Skeletal muscle cell (primary cell): ENCODE measurements around the gene GNAL.

Experiments
- DNase-seq: peaks from one replicate; pipeline ENCODE4 v3.0.0-alpha.2; 2010; ENCODE audit warnings: low read depth
- H3K4me3 ChIP-seq: 2 replicates; pipeline ENCODE4 v1.5.1; 2011; ENCODE audit warnings: low read depth, mild to moderate bottlenecking, control low read depth, low read length, moderate library complexity

Gene GNAL

DNA sequence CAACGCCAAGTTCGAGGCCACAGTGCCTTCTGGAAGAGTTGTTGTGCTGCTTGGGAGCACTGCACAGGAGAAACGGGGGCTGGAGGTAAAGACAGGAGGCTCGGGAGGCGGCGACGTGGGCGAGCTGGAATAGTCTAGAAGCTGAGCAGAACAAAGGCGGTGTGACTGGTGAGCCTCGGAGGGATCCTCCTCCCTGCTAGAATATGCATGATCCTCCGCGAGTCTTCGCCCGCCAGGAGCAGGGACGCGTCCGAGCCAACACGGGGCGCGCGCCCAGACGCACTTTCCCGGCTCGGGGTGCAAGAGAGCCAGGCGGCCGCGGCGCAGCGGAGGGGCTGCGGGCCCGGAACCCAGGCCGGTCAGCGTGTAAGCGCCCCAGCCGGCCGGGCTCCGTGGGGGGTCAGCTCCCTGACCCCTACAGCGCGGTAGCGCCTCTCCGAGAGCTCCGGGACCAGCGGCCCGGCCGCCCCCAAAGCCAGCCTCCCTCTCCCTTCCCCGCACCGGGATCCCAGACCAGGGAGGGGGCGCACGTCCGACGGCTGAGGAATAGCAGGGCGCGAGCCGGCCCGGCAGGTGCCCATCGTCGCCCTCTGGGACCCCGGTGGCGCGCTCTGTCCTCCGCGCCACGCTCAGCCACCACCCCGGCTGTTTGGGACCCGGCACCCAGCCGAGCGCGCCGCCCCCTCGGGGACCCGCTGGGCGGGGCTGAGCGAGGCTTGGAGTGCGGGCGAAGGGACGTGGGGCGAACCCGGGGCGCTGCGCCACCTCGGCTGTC, 62.5 kb downstream of the GNAL start:
- DNase-seq: no peak
- H3K4me3 ChIP-seq: no peak overlapping the region

DNA sequence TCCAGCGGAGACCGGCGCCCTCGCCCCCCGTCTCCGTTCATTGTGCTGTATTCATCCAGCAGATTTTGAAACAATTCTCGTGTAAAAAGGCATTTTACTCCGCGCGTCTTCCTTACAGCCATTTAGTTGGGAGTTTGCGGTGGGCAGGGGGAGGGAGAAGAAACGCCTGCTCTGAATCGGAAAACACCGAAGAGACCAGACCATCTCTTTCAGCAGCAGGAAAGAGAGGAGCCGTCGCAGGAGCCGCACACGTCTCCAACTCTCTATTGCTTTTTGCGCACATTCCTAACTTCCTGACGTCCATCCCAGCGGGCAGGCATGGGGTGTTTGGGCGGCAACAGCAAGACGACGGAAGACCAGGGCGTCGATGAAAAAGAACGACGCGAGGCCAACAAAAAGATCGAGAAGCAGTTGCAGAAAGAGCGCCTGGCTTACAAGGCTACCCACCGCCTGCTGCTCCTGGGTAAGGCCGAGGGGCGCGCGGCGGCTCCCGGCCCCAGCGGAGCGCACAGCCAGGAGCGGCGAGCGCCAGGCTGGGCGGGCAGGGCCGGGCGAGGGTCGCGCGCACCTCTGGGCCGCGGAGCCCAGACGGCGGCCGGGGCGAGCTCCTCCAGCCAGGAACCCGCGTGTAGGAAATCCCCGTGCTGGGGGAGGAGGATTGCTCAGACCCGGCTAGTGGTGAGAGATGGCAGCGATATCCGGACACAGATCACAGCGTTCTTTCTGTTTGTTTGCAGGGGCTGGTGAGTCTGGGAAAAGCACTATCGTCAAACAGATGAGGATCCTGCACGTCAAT, 63.2 kb downstream of the GNAL start:
- DNase-seq: peak; percentile 5
- peak overlapping the region; percentile 25 for H3K4me3 ChIP-seq

DNA sequence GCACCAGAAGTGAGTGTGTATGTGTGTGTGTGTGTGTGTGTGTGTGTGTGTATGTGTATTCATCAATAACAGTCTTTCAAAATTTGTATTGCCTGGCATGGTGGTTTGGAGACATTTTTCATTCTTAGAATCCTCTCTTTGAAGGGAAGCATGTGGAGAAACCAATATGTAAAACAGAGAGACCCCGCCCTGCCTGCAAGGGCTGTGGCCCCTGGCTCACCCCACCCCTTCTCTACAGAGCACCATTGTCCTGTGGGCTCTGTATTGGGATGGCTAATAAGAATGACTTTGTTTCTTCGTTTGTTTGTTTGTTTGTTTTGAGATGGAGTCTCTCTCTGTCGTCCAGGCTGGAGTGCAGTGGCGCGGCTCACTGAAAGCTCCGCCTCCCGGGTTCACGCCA, 65.9 kb downstream of the GNAL start:
- no peak overlapping the region for H3K4me3 ChIP-seq
- no peak for DNase-seq

DNA sequence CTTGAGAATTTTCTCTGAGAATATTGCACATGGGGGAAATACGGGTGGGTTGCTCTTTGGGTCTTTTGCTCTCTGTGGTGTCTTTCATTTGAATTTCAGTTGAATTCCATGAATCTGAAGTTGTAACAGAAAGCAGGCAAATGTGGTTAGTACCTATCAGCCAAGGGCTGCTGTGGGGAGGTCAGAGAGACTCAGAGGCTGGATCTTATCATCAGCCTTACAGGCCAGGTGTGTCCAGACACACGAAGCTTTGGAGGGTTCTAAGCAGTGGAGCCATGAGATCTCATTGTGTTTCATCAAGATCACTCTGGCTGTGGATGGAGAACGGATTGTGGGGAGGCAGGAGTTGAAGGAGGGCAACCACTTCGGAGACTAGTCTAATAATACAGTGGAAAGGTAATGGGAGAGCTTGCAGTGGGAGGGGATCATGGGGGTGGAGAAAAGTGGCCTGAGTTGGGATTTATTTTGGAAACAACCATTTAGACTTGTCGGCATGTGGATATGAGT, 68.1 kb downstream of the GNAL start:
- H3K4me3 ChIP-seq: no peak overlapping the region

DNA sequence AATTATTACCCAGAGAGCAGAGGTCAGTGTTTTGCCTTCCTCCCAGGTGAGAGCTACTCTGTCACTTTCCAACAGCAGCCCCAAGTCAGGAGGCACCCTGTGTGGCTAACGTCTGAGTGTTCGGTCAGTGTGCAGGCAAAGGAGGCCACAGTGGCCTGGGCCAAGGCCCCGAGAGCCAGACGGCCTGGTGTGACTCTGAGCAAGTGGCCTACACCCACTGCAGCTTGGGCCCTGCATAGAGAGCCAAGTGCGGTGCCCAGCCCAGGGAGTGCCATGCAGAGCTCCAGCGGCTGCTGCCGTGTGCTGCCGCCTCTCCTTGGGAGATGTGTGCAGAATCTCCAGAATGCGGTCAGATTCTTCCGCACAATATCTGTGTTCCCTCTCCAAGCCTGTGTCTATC, 70.4 kb downstream of the GNAL start:
- no peak overlapping the region for H3K4me3 ChIP-seq
- no peak for DNase-seq

More for the DNA sequence above, 68.1 kb downstream of the GNAL start:
- DNase-seq: no peak

DNA sequence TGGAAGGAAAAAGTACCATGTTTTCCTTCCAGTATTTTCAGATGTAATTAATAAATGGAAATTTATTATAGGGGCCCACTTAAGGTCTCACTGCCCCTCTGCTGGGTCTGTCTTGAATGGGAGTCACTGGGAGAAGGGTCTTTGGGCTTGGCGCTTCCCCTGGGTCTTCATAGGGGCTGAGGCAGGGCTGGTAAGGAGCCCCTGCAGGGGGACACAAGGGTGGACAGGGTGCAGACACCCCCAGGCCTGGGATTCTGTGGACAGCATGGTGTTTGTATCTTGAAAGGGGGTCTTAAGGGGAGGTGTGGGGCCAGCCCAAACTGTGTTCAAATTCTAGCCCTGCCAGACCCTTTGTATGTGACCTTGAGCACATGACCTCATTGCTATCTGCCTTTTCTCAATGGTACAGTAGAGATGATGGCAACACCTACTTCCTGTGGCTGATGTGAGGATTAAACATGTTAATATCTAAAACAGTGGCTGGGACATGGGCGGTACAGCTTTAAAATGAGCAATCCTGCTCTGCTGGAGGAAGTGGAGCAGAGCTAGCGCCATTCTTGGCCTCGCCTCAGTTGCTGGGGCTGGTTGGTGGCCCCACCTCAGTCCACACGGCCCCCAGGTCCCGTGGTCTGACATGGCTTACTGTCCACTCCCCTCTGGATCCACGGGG, 71.6 kb downstream of the GNAL start:
- no peak for DNase-seq
- H3K4me3 ChIP-seq: no peak overlapping the region

DNA sequence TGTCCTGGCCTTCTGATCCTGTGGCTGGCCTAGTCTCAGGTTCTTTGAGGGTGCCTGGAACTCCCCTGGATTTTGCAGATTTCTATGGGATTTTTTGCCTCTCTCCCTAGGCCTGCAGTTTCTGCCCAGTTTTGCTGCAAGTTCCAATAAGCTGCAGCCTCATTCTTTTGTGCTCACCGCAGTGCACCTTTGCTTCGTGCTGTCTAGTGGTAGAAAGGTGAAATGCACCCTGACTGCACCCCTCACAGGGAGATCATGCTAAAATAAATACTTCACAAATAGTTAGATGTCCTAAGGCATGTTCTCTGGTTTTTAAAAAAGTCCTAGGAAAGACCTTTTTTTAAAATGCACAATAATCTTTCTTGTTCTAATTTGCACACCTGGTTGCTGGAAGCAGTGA, 72.5 kb downstream of the GNAL start:
- no peak for DNase-seq
- H3K4me3 ChIP-seq: no peak overlapping the region

DNA sequence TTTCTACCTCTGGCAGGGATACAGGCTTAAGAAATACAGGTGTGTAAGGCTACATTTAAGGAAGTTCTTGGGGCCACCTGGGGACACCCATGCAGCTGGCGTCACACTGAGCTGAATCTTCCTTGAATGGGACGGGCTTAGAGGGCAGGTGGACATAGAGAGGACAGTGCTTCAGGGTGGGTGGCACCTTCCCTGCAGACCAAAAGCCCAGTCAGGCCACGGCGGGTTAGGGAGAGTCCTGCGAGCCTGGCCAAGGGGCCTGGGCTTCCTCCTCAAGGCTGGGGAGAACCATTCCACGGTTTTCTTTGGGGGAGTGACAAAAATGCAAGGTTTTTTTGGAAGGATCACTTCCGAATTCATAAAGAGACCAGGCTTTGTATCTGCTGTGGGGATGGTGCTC, 73.4 kb downstream of the GNAL start:
- no peak for DNase-seq
- no peak overlapping the region for H3K4me3 ChIP-seq

DNA sequence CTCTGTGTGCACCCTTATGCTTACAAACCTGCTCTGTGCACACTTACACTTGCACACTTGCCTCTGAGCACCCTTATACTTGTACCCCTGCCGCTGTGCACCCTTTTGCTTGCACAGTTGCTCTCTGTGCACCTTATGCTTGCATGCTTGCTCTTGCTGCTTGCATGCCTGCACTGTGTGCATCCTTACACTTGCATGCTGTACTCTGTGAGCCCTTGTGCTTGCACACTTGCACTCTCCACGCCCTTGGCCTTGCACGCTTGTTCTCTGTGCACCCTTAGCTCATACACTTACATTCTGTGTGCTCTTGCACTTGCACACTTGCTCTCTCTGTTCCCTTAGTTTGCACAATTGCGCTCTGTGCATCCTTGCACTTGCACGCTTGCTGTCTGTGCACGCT, 78.3 kb downstream of the GNAL start:
- H3K4me3 ChIP-seq: no peak overlapping the region
- no peak for DNase-seq

DNA sequence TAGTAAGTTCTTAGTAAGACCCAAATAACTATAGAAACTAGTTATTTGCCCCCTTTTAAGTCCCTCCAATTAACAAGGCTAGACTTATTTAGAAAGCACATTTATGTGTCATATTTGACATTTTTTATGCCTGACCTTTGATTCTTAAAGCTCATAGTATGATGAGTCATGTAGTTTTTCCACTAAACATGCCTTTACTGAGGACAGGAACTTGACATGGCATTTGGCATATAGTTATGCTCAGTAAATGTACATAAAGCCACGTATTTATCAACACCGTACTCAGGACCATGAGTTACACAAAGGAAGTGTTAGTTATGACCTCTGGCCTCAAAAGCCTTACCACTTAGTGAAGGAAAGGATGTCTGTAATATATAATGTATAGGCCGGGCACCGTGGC, 78.9 kb downstream of the GNAL start:
- DNase-seq: no peak
- H3K4me3 ChIP-seq: no peak overlapping the region

DNA sequence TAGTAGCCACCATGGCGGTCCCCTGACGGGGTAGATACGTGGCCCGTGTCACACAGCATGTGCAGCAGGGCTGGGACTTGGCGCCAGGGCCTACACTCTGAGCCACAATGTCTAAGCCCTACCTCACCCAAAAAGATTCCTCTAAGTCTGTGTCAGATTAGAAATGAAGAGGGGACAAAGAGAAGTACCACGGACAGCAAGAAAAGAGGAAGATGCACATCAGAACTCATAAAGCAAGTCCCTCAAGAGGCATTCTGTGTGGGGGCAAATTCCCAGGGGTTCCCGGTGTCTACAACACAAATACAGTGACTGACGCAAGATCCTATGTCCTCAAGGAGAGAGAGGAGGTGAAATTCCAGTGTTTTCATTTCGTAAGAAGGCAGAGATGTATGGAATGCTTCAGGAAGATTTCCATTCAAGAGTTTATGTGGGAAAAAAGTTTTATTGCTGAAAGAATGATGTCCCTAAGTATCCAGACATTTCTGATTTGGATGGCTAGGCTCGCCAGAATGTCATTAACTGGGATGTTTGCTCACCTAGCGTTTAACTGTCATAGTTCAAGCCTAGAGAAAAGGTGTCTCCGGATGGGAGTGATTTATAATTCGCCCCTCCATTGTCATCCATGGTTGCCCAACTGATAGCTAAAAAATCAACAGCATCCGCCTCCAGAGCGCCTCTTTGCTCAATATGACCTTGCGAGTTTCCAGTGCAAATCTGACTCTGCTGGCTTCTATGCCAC, 86.5 kb downstream of the GNAL start:
- no peak overlapping the region for H3K4me3 ChIP-seq
- DNase-seq: no peak

DNA sequence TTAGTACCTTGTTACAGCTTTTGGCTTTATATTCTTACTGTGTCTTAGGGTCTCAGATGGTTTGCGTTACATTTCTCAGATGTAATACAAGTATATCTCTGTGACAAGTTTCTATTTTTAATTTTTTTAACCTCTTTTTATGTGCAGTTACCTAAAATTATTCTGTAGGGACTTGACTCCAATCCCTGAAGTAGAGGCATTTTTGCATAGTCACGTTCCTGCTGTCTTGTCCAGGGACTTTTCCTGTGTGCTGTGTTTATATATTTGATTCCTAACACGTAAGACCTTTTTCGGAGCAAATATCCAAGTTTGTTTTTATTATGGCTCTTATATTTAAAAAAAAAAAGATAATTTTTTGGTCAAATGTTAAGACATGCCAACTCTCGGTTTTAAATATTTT, 91.0 kb downstream of the GNAL start:
- no peak for DNase-seq
- no peak overlapping the region for H3K4me3 ChIP-seq

DNA sequence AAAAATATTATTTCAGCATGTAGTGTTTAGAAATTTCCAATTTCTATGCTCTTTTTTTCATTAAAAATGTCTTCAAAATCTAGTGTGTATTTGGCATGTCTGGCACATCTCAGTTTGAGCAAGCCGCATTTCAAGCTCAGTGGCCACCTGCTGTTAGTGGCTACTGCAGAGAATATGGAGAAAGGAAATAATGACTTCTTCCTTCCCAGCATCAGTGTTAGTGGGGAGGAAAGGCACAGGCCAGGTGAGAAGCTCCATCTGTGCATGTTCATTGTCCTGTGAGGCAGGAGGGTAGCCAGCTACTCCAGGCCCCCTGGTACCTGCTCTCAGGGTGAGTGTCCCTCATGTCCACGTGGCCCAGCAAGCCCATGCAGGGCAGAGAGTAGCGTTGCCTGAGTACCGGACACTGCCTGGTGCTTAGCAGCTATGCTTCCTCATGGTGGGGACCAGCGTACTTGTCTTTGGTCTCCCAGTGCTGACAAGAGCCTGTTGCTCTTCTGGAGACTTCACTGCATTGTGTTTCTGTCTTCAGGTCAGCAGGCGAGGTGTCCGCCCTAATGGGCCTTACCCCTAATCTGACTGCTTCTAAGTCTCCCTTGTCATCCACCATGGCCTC, 94.8 kb downstream of the GNAL start:
- no peak for DNase-seq
- no peak overlapping the region for H3K4me3 ChIP-seq

DNA sequence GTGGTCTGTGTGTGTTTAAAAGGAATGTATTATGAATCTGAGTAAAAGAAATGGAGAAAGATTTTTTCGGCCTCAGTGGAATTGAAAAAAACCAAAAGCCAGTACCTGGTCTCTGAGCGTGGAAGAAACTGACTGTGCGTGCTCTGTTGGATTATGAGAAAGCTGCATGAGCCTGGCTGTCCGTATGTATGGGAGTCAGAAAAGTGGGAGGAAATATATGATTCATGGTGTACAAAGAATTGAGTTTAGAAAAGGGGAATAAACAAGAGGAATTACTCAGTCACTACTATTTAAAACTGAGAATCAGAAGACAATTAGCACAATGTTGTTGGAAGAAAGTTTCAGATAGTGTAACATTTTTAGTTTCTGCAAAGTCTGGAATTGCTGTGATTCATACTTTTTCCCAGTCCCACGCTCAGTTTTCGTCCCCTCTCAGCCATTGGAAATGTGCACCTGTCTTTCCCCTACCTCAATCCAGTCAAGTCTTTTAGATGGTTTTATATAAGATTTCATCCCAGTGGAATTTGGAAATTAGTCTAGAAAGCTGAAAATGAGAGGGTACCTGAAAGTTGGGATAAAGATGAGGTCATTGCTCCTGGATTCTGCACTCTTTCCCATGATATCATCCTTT, 95.7 kb downstream of the GNAL start:
- DNase-seq: no peak
- H3K4me3 ChIP-seq: no peak overlapping the region

DNA sequence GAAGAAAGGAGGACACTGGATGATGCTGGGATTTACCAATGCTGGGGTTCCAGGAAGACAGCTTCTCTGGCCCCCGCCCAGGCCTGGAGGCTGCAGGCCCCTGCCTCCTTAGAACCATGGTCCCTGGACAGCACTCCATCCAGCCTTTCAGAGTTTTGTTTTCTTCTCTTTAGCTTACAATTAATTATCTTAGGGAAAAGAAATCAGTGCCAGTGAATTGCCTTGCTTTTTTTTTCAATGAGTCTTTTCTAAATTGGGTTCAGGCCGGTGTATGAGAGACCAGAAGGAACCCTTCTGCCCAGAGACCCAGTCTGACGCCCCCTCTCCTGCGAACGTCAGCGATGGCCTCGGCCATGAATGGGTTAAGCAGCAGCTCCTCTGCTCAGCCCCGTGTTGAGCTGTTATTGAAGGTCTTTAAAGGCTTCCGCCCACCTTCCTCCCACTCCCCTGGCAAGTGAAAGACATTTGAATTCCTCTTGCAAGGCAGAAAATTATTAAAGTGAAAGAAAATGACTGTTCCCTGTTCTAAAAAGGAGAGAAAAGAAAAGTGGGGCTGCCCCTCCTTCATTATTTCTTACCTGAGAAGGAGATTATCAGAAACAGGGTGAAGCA, 96.5 kb downstream of the GNAL start:
- no peak for DNase-seq
- H3K4me3 ChIP-seq: no peak overlapping the region

DNA sequence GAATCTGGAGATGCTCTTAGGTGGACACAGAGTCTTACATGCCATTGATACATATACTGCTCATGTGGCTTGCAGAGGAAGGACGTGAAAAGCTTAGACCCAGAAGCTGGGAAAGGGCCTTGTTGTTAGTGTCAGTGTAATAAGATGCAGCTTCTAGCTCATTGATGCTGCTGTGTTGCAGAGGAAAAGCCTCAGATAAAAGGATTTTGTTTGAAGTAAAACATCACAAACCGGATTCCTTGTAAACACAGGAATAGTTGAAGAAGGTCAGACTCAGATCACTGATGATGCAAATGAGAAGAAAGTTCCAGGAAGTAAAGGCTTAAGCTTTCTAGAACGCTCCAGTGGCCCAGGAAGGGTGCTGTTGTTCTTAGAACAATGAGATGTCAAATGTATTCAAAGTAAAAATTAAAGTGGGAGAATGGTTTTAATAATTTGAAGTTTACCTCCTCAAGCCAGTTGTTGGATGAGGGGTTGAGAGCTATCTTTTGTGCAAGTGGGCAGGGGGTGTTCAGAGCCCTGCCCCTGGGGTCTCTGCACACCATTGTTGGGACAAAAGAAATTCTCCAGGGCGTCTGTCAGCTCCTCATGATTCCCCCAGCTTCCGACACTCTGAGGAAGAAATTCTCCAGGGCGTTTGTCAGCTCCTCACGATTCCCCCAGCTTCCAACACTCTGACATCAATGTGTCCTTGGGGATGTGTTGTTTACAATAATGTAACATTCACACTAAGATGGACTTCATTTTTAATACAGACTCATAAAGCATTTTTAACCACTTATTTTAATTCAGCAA, 100.8 kb downstream of the GNAL start:
- H3K4me3 ChIP-seq: no peak overlapping the region
- no peak for DNase-seq

DNA sequence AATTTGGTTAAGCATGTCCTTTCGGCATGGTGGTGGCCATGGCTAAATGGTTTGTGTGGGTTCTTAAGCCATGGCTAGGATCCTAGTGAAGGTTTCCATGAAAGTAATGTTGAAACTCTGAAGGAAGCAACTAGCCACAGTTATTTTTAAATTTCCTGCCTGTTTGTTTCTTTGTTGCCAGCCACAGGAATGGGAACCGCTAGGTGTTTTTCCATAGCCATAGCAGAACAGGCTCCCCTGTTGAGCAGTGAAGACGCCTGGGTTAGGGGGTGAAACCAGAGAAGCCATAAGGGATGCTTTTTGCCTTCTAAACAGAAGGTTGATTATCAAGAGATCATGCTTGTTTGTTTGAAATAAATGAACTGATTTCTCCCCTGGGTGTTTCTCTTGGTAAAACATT, 102.1 kb downstream of the GNAL start:
- no peak for DNase-seq
- H3K4me3 ChIP-seq: no peak overlapping the region

DNA sequence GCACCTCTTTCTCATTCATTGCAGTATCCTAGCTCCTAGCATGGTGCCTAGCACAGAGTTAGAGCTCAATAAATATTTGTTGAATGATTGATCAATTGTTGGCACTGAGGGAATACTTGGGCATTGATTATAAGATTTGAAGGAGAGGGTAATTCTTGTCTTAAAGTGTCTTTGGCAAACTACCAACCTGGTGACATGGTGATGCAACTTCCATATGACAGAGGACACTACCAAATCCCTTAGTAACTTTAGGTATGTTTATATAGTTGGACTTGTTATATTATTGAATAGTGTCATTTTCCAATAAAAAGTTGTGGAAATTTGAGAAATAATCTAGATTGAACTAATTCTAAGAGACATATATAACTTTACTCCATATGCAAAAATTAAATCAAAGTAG, 103.6 kb downstream of the GNAL start:
- no peak overlapping the region for H3K4me3 ChIP-seq
- DNase-seq: no peak
